Epidermal melanocyte (primary cell): ENCODE measurements around the gene NUDT22.

Source experiments
- DNase-seq: peaks from one replicate; pipeline ENCODE4 v3.0.0; 2011; ENCODE audit warnings: low spot score; ENCODE audit not compliant: insufficient read length

The NUDT22 gene

GRCh38 chr11:64206457-64207255 lies 19.4 kb upstream of the NUDT22 start, which contains the start of gene FERMT3:
FERMT3 (plus strand) TSS chr11:64206721; CDS start chr11:64207365, 644 bp downstream.
- DNase-seq, result no peak

- peak; percentile 63 for DNase-seq
Measured at GRCh38 chr11:64207256-64208085, 18.6 kb upstream of the NUDT22 start.

DNA sequence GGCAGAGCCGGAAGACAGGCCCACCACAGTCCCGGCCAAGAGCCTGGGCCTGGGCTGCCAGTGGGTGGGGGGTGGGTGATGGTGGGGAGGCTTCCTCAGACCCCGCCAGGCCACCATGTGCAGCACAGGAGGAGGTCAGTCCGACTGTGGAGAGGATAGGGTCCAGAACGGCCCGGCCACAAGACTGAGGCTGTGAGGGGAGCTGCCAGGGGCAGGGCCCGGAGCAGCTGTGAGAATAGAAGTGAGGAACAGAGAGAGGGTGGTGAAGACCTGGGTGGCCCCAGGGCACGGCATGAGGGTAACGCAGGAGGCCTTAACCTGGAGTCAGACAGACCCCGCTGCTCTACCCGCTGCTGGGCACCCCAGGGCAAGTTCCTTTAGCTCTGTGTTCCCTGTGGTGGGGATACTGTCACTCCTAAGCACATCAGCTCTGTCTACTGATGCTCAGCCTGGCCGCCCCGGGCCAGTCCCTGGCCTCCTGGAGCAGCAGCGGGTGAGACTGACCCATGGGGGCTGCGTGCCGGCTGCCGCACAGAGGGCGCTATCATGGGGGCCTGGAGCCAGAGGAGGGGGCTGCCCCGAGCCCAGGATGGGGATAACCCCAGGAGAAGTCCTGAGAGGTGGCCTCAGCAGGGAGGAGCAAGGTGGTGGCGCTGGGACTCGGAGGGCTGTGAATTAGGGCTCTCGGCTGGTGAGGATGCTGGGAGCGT lies 17.8 kb upstream of the NUDT22 start:
- no peak for DNase-seq

DNA sequence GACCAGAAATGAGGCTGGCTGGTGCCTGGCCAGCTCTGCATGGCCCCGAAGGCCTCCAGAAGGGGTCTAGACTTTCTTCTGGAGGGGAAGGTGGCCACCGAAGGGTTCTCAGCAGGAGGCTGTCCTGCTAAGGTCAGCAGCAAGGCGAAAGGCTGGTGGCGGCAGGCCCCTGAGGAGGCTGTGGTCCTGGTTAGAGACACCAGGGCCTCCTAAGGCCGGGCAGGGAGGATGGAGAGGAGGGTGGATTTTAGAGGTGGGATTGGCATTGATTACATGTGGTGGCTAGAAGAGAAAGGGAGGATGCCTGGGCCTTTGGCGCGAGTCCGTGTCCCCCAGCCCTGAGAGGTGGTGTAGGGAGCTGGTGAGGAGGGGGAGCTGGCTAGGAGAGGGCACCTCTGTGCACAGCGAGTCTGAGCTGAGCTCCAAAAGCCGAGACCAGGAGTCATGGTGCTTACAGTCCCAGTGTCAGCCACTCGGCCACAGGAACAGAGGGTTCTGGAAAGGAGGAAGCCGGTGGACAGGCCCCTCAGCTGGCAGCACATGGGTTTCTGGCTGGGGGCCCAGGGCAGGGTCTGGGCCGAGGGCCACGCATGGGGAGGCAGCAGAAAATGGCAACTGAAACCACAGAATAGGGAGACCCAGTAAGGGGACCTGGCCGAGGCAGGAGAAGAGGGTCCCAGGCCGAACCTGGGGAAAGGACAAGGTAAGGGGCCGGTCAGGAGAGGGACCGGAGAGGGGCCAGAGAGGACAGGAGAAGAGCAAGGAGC lies 17.1 kb upstream of the NUDT22 start:
- DNase-seq, result no peak

DNA sequence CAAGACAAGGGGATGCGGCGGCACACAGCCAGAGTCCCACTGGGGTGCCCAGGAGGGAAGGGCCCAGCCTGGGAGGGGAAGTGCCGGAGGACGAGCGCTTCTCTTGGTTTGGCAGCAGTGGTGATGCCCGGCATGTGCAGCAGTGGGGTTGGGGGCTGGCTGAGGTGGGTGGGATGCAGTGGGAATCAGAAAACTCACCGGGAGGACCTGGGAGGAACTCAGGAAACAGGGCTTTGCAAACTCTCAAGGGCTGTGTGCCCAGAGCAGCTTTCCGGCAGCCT lies 16.6 kb upstream of the NUDT22 start:
- no peak for DNase-seq

DNA sequence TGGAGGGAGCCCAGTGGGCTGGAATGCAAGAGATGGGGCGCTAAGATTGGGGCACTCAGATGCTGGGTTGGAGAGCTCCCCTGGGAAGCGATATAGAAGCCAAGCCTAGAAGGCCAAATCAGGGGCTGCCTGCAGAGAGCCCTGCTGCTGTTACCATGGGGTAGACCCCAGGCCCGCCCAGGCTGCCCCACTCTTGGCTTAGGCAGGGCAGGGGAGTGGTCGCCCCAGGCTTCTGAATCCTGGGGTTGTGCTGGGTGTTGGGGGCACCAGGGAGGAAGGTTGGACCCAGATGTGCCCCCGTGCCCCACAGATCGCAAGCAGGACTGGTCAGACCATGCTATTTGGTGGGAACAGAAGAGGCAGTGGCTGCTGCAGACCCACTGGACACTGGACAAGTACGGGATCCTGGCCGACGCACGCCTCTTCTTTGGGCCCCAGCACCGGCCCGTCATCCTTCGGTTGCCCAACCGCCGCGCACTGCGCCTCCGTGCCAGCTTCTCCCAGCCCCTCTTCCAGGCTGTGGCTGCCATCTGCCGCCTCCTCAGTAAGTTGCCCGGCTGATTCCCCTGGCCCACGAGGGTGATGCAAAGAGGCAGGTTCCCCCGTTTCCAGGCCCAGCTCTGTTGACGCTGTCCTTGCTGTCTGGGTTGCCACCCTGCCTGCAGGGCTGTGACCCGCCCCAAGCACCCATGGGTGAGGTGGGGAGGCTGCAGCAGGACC lies 15.6 kb upstream of the NUDT22 start:
- DNase-seq, result no peak

DNA sequence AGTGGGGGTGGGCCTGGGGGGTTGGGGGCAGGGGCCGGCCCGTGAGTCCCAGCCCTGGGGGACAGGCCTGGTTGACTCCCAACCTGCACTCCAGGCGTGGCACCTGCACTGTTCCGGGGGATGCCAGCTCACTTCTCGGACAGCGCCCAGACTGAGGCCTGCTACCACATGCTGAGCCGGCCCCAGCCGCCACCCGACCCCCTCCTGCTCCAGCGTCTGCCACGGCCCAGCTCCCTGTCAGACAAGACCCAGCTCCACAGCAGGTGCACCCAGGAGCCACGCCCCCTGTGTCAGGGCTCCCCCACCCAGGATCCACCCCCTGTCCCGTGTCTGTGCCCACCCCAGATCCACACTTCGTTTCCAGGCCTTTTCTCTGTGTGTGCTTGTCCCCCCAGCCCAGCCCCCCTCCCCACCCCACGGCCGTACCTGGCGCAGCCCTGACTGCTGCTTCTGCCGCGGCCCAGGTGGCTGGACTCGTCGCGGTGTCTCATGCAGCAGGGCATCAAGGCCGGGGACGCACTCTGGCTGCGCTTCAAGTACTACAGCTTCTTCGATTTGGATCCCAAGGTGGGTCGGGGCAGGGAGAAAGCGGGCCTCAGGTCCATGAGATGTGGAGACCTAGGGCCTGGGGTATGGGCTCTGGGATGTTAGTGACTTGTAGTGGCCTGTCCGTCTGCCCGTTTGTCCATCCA lies 14.7 kb upstream of the NUDT22 start:
- no peak for DNase-seq

DNA sequence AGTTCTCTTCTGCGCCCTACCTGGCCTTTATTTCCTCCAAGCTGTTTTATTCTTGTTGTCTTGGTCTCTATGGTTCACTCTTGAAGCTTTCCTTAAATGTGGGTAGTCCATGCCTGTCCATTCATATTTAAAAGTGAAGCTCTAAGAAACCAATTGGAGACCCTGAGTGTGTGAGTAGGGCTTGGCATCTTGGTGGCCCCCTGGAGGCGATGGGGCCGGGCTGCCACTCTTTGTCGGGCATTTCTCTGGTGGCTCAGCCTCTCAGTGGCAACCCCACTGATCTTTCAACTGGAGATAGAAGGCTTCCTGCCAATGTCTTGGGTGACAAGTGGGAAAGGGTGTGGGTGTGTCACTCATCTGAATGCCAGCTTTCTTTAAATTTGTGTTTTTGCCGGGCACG lies 9.2 kb upstream of the NUDT22 start:
- no peak for DNase-seq

GRCh38 chr11:64218628-64219353 lies 7.3 kb upstream of the NUDT22 start:
- no peak for DNase-seq

DNA sequence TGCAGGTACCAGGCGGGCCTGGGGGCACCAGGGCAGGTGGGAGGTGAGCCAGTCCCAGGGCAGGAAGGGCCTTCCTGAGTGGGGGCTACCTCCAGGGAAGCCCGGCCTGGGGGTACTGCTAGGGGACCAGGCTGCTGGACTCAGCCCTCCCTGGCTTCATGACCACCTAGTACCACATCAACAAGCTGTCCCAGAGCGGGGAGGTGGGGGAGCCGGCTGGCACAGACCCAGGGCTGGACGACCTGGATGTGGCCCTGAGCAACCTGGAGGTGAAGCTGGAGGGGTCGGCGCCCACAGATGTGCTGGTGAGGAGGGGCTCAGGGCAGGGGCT lies 6.8 kb upstream of the NUDT22 start:
- no peak for DNase-seq

DNA sequence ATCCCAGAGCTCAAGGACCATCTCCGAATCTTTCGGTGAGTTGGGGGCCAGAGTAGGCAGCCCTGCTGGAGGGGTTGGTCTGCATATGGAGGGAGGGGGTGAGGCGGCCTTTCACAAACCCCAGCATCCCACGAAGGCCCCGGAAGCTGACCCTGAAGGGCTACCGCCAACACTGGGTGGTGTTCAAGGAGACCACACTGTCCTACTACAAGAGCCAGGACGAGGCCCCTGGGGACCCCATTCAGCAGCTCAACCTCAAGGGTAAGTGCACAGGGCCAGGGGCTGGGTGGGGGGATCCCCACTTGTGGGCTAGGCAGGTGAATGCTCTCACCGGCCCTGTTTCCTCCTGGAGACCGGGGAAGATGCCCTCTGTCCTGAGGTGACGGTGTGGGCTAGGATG lies 6.3 kb upstream of the NUDT22 start:
- DNase-seq, result no peak

DNA sequence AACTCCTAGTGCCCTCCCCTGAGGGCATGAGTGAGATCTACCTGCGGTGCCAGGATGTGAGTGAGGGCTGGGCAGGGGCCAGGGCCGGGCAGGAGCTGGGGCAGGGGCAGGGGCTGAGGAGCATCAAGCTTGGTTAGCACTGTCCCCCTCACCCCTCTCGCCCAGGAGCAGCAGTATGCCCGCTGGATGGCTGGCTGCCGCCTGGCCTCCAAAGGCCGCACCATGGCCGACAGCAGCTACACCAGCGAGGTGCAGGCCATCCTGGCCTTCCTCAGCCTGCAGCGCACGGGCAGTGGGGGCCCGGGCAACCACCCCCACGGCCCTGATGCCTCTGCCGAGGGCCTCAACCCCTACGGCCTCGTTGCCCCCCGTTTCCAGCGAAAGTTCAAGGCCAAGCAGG lies 5.8 kb upstream of the NUDT22 start:
- DNase-seq, result no peak

DNA sequence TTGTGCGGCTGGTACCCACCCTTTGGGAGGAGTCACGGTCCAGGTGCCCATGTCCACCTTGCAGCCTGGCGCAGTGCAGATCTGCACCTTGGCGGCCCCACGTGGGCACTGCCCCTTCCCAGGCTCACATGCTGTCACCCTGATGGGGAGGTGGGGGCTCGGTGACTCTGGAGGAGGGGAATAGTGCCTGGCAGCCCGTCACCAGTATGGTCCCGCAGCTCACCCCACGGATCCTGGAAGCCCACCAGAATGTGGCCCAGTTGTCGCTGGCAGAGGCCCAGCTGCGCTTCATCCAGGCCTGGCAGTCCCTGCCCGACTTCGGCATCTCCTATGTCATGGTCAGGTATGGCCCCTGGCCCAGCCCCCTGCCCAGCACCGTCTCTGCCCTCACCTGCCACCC lies 5.3 kb upstream of the NUDT22 start:
- no peak for DNase-seq

GRCh38 chr11:64222651-64223000 lies 3.4 kb upstream of the NUDT22 start:
- no peak for DNase-seq

- DNase-seq, result no peak
Measured at GRCh38 chr11:64223001-64223651, 2.9 kb upstream of the NUDT22 start.

- no peak for DNase-seq
Measured at GRCh38 chr11:64224151-64224890, 1.8 kb upstream of the NUDT22 start.

GRCh38 chr11:64224891-64225607 lies 1.0 kb upstream of the NUDT22 start:
- DNase-seq, result no peak

- no peak for DNase-seq
Measured at GRCh38 chr11:64226507-64227051, 505 bp downstream of the NUDT22 start.
